MM.1S (cell line): ENCODE results near the gene PNKP.

Experiments used
- EZH2 ChIP-seq: fragments of 300-600 bp; sonication (generic); optimal IDR thresholded peaks from 2 replicates; pipeline ENCODE3; 2017; ENCODE audit warnings: low read depth, mild to moderate bottlenecking, antibody characterized with exemption, low read length, mixed read lengths
- EZH2phosphoT487 ChIP-seq: fragments of 300-600 bp; sonication (generic); IDR thresholded peaks from 2 replicates; pipeline ENCODE4 v1.6.1; 2018; ENCODE audit warnings: antibody characterized with exemption, low read length
- TF ChIP-seq, protein P1 (sequence below): fragments of 300-600 bp; sonication (generic); IDR thresholded peaks from 2 replicates; pipeline ENCODE4 v1.5.1; 2016; ENCODE audit warnings: antibody characterized with exemption, low read length, mixed read lengths

DNA sequence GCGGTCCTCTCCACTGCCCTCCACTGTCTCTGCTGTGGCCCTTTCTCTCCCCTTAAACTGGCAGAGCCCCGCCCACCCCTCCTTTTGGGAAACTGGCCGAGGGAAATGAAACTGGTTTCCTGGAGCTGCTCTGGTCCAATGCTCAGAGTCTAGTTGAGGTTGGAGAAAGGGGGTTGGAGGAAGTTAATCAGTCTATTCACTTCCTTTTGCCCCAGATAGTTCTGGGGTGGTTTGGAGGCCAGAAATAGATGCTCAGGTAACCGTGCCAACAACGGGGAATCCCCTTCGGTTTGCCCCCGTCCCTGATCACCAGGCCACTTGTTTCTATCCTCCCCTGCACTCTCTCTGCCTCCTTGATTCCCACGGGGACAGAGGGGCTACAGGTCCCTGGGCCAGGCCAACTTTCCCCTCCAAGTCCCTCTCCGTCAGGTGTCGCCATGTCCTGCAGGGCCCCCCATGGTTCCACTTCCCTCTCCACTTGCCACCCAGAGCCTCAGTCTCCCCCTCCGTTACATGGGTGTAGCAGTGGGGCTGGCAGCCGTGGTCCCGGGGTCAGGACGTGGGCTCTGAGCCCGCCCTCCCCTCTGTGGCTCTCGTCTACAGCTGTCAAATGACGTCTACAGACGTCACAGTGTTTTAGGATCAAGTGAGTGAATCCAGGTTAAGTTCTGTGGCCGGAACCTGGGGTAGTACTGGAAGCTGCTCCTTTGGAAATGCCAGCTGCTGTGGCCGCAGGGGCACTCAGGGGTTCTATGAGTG is 29.7 kb upstream of the PNKP start, which contains the start of gene IL4I1:
- no peak for TF ChIP-seq EZH2
- TF ChIP-seq, protein P1, sequence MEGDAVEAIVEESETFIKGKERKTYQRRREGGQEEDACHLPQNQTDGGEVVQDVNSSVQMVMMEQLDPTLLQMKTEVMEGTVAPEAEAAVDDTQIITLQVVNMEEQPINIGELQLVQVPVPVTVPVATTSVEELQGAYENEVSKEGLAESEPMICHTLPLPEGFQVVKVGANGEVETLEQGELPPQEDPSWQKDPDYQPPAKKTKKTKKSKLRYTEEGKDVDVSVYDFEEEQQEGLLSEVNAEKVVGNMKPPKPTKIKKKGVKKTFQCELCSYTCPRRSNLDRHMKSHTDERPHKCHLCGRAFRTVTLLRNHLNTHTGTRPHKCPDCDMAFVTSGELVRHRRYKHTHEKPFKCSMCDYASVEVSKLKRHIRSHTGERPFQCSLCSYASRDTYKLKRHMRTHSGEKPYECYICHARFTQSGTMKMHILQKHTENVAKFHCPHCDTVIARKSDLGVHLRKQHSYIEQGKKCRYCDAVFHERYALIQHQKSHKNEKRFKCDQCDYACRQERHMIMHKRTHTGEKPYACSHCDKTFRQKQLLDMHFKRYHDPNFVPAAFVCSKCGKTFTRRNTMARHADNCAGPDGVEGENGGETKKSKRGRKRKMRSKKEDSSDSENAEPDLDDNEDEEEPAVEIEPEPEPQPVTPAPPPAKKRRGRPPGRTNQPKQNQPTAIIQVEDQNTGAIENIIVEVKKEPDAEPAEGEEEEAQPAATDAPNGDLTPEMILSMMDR = no peak
- TF ChIP-seq EZH2phosphoT487 = no peak
